MCF 10A (cell line): ENCODE results near the gene NSUN6. TPM values are rescaled to one million over a fixed set of nuclear protein-coding genes. Genes with fewer than 3 reads are reported as not detected.

Experiments used
- BruUV-seq: library from RNA; stranded (reverse); fragments of 400-500 nt; replicated peaks from 2 replicates; lab custom pipeline; 2021; lab: Mats Ljungman, UMichigan
- CTCF ChIA-PET: fragments of 300-600 bp; sonication (Branson Sonifier 250); formaldehyde crosslinking; extraction: SDS; loops from one replicate; lab custom pipeline; 2021; ENCODE audit warnings: antibody characterized with exemption, inconsistent platforms; lab: Yijun Ruan, JAX
- POLR2A ChIA-PET: fragments of 300-600, 350-650 bp; sonication (Branson Sonifier 250); formaldehyde crosslinking; extraction: SDS; loops from one replicate; lab custom pipeline; 2020; ENCODE audit warnings: antibody characterized with exemption, inconsistent platforms; lab: Yijun Ruan, JAX
- DNase-seq: peaks from one replicate; pipeline ENCODE4 v3.0.0-alpha.2; 2018; ENCODE audit not compliant: unreplicated experiment
- H3K27ac Mint-ChIP-seq: one replicate; pipeline ENCODE4 v1.8.0; 2022; ENCODE audit warnings: mild to moderate bottlenecking, low read depth, mixed read lengths; ENCODE audit not compliant: unreplicated experiment
- H3K27me3 Mint-ChIP-seq: one replicate; pipeline ENCODE4 v1.8.0; 2022; ENCODE audit warnings: mixed read lengths; ENCODE audit not compliant: insufficient read depth, unreplicated experiment
- H3K36me3 Mint-ChIP-seq: one replicate; pipeline ENCODE4 v1.8.0; 2022; ENCODE audit warnings: mild to moderate bottlenecking, moderate library complexity, mixed read lengths; ENCODE audit not compliant: insufficient read depth, unreplicated experiment
- H3K4me1 Mint-ChIP-seq: one replicate; pipeline ENCODE4 v1.8.0; 2022; ENCODE audit warnings: mixed read lengths; ENCODE audit not compliant: insufficient read depth, unreplicated experiment
- H3K4me3 Mint-ChIP-seq: one replicate; pipeline ENCODE4 v1.8.0; 2022; ENCODE audit warnings: mild to moderate bottlenecking, moderate library complexity, mixed read lengths; ENCODE audit not compliant: unreplicated experiment
- H3K9me3 Mint-ChIP-seq: one replicate; pipeline ENCODE4 v1.8.0; 2022; ENCODE audit warnings: mixed read lengths; ENCODE audit not compliant: unreplicated experiment
- intact Hi-C: fragments of 100-400 bp; cut with micrococcal nuclease; formaldehyde crosslinking; loops from 2 replicates; pipeline ENCODE4 v1.14.1; 2022
- total RNA-seq: library from RNA; stranded (reverse); gene quantifications from 2 replicates; pipeline ENCODE4 v1.2.3, GENCODE V29; 2022
- TF ChIP-seq, protein P1 (sequence below): fragments of 200-600 bp; IDR thresholded peaks from one replicate; pipeline ENCODE4 v1.8.0; 2022; ENCODE audit warnings: antibody characterized with exemption, mild to moderate bottlenecking; ENCODE audit not compliant: unreplicated experiment

The NSUN6 gene
- total RNA-seq, 1 experiment from 2014 or later = 16.2 TPM

DNA sequence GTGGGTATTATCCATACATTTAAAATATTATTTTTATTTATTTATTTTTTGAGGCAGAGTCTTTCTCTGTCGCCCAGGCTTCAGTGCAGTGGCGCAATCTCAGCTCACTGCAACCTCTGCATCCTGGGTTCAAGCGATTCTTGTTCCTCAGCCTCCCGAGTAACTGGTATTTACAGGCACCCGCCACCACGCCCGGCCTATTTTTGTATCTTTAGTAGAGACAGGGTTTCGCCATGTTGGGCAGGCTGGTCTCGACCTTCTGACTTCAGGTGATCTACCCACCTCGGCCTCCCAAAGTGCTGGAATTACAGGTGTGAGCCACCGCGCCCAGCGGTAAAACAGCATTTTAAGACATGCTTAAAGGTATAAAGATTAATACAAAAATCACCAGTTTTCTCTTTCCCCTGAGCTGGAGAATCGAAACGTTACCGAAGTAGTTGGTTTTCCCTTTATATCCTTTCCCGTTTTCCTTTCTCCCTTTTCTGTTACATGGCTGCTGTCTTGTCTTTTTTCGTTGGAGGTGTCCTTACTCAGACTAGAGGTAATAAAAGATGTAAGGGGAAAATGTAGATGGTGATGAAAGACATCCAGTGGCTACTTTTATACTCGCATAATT is 9.5 kb upstream of the NSUN6 start:
- H3K27ac Mint-ChIP-seq = no peak overlapping the region
- BruUV-seq = no TSS peak
- no peak for DNase-seq
- H3K27me3 Mint-ChIP-seq = no peaks in the 10 kb centered on the region
- ChIA-PET POLR2A (interaction anchor here (1.0 to 1.6 kb wide), 3 partner anchors 14 to 37 kb away, joined by 3 to 5 read pairs (median 5); no protein-coding TSS in a partner anchor), CTCF (interaction anchor here (0.6 kb wide), 1 partner anchor 161 kb away, joined by 3 read pairs; no protein-coding TSS in a partner anchor)
- H3K4me1 Mint-ChIP-seq = peaks cover 20% of the 10 kb centered on the region
- H3K9me3 Mint-ChIP-seq = no peaks in the 10 kb centered on the region
- TF ChIP-seq, protein P1, sequence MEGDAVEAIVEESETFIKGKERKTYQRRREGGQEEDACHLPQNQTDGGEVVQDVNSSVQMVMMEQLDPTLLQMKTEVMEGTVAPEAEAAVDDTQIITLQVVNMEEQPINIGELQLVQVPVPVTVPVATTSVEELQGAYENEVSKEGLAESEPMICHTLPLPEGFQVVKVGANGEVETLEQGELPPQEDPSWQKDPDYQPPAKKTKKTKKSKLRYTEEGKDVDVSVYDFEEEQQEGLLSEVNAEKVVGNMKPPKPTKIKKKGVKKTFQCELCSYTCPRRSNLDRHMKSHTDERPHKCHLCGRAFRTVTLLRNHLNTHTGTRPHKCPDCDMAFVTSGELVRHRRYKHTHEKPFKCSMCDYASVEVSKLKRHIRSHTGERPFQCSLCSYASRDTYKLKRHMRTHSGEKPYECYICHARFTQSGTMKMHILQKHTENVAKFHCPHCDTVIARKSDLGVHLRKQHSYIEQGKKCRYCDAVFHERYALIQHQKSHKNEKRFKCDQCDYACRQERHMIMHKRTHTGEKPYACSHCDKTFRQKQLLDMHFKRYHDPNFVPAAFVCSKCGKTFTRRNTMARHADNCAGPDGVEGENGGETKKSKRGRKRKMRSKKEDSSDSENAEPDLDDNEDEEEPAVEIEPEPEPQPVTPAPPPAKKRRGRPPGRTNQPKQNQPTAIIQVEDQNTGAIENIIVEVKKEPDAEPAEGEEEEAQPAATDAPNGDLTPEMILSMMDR = no peak
- peak overlapping the region; percentile 85 for H3K4me3 Mint-ChIP-seq
- H3K36me3 Mint-ChIP-seq = no peaks in the 10 kb centered on the region
- intact Hi-C loops = no loop called here

DNA sequence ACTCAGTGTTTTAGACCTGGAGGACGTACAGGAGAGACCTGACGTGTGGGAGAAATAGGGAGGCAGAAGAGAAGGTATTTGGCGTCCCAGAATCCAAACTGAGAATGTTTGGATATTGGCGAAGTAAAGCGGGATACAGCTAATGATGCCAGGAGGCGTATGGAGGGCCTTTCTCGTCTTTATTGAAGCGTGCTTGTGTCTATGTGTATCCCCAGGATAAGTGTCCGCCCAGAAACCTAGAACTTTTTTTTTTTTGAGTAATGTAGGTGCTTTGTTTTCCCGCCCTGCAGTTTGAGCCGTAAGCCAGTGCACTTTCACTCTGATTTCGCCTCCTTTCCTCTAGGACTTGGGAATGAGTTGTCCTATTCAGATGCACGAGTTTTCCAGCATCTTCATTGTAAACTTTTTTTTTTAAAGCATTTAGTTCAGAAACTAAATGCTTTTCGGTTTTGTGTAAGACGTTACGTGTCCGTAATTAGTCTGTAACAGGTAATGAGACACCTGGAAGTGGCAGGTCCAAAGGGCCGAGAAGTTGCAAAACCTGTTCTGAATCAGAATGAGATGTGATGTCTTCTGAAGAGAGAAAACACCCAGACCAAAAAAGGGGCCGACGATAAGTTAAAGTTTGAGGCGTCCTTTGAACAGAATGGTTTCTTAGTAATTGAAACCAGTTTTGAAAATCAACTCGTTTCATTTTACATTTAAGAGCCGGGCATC is 8.6 kb upstream of the NSUN6 start:
- TSS peak; percentile 47 for BruUV-seq
- H3K27me3 Mint-ChIP-seq = no peaks in the 10 kb centered on the region

DNA sequence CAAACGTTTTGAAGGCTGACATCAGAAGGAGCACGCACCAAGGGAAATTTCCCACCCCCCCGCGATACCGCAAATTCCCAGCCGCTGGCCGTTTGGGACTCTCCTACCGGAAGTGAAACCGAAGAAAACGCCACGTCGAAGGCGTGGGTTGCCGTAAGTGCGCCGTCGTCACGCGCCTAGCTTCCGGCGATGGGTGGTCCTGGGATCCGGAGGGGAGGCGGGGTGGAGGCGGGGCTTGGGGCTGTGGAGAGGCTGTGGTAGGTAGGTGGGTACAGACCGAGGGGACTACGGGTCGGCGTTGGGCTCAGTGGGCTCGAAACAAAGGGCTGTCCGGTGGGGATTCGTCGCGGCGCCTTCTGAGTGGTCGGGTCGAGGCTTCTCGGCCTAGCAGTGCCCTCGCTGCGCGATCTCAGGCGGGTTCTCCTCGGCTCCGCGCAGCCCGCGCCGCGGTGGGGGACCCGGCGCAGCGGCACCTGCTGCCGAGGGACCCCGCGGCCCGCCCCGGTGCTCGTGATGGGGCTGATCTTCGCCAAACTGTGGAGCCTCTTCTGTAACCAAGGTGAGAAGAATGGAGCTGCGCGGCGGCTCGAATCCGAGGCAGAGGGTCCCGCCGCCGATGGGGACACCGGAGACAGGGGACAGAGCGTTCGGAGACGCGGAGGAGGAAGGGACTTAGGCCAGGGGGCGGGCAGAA is 7.9 kb upstream of the NSUN6 start, which contains the start of gene ARL5B:
ARL5B (plus strand) TSS at position 307 of the 694 bp plus-strand sequence; CDS start at position 514, 207 bp downstream.
- Mint-ChIP-seq H3K4me1 (peaks cover 12% of the 10 kb centered on the region), H3K4me3 (peak within 1 kb of the TSS; percentile 85), H3K27me3 (no peaks in the 10 kb centered on the region), H3K27ac (peak within 1 kb of the TSS; percentile 97), H3K9me3 (no peaks in the 10 kb centered on the region), H3K36me3 (no peaks in the 10 kb centered on the region)
- BruUV-seq = no TSS peak
- CTCF ChIA-PET = interaction anchor here (0.6 to 1.2 kb wide), 3 partner anchors 8 to 1123 kb away, joined by 3 to 5 read pairs (median 4); no protein-coding TSS in a partner anchor
- intact Hi-C loops = no loop called here
- POLR2A ChIA-PET = interaction anchor here (0.6 to 2.7 kb wide), 28 partner anchors 8 to 1021 kb away, joined by 3 to 24 read pairs (median 4); partner anchors contain the start of genes NSUN6 and STAM
- TF ChIP-seq, protein P1 = no peak
- peak; percentile 98 for DNase-seq

More for the DNA sequence above, 8.6 kb upstream of the NSUN6 start:
- H3K4me1 Mint-ChIP-seq = peaks cover 12% of the 10 kb centered on the region
- POLR2A ChIA-PET = interaction anchor here (0.6 to 2.7 kb wide), 17 partner anchors 9 to 1022 kb away, joined by 3 to 24 read pairs (median 5); partner anchors contain the start of gene NSUN6
- TF ChIP-seq, protein P1 = no peak
- peak; percentile 54 for DNase-seq
- no peaks in the 10 kb centered on the region for H3K9me3 Mint-ChIP-seq
- H3K36me3 Mint-ChIP-seq = no peaks in the 10 kb centered on the region
- H3K4me3 Mint-ChIP-seq = peak overlapping the region; percentile 85
- intact Hi-C loops = no loop called here
- CTCF ChIA-PET = interaction anchor here (0.6 to 1.2 kb wide), 2 partner anchors 10 to 1123 kb away, joined by 4 to 5 read pairs; no protein-coding TSS in a partner anchor
- H3K27ac Mint-ChIP-seq = peak overlapping the region; percentile 97
